H7 (cell line): ENCODE results near the gene ADORA2A. TPM values are rescaled to one million over a fixed set of nuclear protein-coding genes. Genes with fewer than 3 reads are reported as not detected.

Source experiments
- DNase-seq: peaks from one replicate; pipeline ENCODE4 v3.0.0; 2012
- H3K27me3 ChIP-seq: 2 replicates; pipeline ENCODE4 v1.6.0; 2011; ENCODE audit warnings: mild to moderate bottlenecking, low read length; ENCODE audit not compliant: control insufficient read depth, insufficient read depth
- H3K36me3 ChIP-seq: replicated peaks from 2 replicates; pipeline ENCODE4 v1.5.1; 2011; ENCODE audit warnings: low read length; ENCODE audit not compliant: control insufficient read depth, insufficient read depth
- H3K4me3 ChIP-seq: 2 replicates; pipeline ENCODE4 v1.5.1; 2011; ENCODE audit warnings: low read depth, mild to moderate bottlenecking, control low read depth, low read length, moderate library complexity; ENCODE audit not compliant: insufficient read depth
- total RNA-seq: library from RNA; depleted of rRNA; stranded (reverse); fragments of >200 nt; shearing (Covaris generic); gene quantifications from 2 replicates; pipeline ENCODE4 v1.2.3, GENCODE V29; 2014

ADORA2A gene
- total RNA-seq, 1 experiment from 2014 or later, result 4.0 TPM

DNA sequence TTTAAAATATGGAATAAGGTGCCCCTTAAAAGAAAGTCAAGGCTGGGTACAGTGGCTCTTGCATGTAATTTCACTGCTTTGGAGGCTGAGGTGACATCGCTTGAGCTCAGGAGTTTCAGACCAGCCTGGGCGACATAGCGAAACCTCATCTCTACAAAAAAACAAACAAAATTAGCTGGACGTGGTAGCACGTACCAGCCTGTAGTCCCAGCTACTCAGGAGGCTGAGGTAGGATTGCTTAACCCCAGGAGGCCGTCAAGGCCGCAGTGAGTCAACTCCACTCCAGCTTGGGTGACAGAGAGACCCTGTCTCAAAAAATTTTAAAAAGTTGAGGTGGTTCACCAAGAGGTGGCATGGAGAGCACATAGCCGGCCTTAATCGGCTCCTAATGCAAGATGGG, 17.7 kb upstream of the ADORA2A start:
- H3K27me3 ChIP-seq, result no peaks in the 10 kb centered on the region
- DNase-seq, result no peak
- no peak overlapping the region for H3K4me3 ChIP-seq
- H3K36me3 ChIP-seq, result peaks cover under 1% of the 10 kb centered on the region

DNA sequence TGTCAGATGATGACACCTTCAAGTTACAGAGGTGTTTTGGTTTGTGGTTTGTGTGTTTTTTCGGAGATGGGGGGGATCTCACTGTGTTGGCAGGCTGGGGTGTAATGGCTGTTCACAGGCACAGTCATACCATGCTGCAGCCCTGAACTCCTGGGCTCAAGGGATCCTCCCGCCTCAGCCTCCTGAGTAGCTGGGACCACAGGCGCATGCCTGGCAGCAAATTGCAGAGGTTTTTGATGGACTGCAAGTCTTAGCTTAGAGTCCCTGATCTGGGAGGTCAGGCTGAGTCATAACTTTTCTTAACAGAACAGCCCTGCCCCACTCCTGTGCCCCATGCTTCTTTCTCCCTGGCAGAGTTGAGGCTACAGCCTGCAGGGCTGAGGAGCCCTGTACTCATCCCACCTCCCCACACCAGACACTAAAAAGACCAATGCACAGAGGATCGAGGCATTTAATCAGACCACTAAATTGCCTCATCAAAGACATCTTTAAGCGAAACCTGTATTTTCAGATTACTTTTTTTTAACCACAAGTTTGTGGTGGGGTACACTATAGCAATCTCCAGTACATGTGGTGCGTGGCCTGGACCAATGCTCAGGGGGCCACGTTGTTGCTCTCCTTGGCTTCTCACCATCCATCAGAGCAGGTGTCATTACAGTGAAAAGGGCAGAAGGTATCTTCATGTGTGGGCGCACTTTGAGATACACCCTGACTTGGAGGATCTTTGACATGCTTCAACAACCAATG, 17.1 kb upstream of the ADORA2A start:
- Histone ChIP-seq H3K27me3 (no peaks in the 10 kb centered on the region), H3K36me3 (peaks cover 2% of the 10 kb centered on the region; the same call in 1 of the 2 replicates), H3K4me3 (no peak overlapping the region)
- DNase-seq, result peak; percentile 25

DNA sequence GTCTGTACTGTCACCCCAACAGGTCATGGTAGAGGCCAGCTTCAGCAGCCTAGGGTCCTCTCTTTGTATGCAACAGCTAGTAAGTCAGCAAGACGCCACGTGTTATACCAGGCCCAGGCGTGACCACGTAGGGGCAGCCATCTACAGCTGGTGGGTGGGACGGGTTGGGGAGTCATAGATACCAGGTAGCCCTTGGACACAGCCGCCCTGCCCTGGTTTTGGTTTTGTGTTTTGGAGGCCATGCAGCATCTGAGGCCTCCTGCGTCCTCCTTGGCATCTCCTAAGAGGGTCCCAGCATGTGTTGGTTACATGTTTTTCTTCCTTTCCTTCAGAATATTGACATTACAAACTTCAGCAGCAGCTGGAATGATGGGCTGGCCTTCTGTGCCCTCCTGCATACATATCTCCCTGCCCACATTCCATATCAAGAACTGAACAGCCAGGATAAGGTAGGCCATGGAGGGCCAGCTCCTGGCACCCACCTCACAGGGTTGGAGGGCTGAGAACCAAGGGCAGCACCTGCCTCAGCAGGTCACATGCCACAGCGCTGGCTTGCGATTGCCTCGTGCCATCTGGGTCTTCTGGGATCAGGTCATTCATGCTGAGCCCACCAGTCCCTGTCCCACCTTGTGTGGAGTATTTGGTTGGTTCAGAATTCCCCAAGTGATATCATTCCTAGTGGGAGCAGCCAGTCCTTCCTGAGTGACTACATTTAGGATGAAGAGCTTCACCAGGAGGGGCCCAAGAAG, 16.0 kb upstream of the ADORA2A start:
- H3K27me3 ChIP-seq, result no peaks in the 10 kb centered on the region
- DNase-seq, result peak; percentile 33
- no peak overlapping the region for H3K4me3 ChIP-seq
- H3K36me3 ChIP-seq, result peaks cover 3% of the 10 kb centered on the region; the same call in 1 of the 2 replicates

DNA sequence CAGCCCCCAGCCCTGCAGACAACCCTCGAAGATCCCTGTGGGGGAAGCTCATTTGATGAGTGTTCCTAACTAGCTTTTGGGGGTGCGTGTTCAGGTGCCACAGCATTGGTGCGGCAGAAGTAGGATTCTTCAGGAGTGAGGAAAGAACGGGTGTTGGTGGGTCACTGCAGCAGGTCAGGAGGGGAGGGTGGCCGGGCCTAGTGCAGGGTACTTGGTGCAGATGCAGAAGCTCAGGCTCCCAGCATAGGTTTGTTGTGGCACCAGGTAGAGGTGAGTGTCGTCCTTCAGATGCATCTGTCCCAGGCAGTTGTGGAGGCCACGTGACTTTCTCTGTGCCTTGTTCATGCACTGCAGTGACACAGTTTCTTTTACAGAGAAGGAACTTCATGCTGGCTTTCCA, 15.1 kb upstream of the ADORA2A start:
- H3K36me3 ChIP-seq, result peaks cover 3% of the 10 kb centered on the region; the same call in 1 of the 2 replicates
- no peak for DNase-seq
- no peaks in the 10 kb centered on the region for H3K27me3 ChIP-seq
- no peak overlapping the region for H3K4me3 ChIP-seq

DNA sequence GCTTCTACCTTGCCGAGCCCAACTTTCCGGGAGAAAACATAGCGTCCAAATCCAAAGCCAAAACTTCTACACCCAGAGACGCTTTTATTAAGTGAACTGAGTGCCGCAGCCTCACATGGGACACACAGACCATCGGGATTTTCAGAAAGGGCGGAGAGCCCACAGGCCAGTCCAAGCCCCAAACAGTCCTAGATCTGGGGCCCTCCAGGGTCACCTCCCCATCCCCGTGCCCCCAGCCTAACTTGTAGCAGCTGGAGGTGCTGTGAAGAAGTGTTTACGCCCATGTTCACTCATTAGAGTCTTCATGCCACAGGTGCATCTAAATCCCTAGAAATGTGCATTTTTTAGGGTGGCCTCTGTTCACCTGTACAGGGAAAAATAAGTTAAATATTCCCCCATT, 14.1 kb upstream of the ADORA2A start:
- H3K27me3 ChIP-seq, result no peaks in the 10 kb centered on the region
- no peak overlapping the region for H3K4me3 ChIP-seq
- peak; percentile 30 for DNase-seq
- peaks cover 3% of the 10 kb centered on the region; the same call in 1 of the 2 replicates for H3K36me3 ChIP-seq

DNA sequence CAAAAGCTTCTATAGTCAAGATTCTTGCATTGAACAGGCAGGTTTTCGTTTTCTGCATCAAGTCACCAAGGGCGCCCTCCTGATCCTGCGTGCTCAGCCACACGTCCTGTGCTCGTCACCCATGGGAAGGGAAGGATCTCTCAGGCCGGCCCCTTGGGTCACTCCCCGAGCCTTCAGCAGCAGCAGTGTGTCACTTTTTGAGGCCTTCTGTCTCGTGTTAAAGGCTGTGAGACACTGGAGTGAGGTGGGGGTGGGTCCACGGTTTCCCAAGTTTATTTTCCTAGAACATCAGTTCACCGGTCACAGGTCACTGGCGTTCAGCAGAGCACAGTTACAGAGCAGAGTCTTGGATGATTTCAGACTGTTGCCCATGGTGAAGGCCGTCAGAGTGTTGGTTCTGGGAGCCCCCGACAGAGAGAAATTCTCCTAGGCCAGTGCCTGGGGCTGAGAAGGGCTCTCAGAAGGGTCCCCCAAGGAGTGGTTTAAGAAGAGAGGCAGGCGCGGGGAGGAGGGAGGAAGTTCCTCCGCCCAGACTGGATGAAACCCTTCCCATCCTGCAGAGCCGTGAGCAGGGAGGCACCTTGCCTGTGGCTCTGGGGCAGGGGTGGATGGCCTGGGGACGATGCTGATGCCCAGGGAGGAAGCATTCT, 13.5 kb upstream of the ADORA2A start:
- DNase-seq, result peak; percentile 29
- Histone ChIP-seq H3K27me3 (no peaks in the 10 kb centered on the region), H3K36me3 (peaks cover 3% of the 10 kb centered on the region; the same call in 1 of the 2 replicates), H3K4me3 (no peak overlapping the region)

DNA sequence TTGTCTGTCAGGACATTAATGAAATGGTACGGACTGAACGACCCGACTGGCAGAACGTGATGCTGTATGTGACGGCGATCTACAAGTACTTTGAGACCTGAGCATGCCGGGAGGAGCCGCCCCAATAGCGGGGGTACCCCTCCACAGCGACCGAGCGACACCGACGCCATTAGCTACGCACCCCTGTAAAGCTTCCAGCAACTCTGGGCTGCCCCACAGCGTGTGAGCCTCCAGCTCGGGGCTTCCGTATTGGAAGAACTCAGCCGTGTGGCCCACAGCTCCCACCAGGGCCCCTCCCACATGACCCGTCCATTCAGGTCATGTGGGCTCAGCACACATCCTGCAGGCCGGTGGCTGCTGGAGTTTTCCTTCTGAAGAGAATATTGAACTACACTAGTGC, 12.9 kb upstream of the ADORA2A start:
- Histone ChIP-seq H3K27me3 (no peaks in the 10 kb centered on the region), H3K36me3 (peaks cover 3% of the 10 kb centered on the region; the same call in 1 of the 2 replicates), H3K4me3 (no peak overlapping the region)
- peak; percentile 38 for DNase-seq

DNA sequence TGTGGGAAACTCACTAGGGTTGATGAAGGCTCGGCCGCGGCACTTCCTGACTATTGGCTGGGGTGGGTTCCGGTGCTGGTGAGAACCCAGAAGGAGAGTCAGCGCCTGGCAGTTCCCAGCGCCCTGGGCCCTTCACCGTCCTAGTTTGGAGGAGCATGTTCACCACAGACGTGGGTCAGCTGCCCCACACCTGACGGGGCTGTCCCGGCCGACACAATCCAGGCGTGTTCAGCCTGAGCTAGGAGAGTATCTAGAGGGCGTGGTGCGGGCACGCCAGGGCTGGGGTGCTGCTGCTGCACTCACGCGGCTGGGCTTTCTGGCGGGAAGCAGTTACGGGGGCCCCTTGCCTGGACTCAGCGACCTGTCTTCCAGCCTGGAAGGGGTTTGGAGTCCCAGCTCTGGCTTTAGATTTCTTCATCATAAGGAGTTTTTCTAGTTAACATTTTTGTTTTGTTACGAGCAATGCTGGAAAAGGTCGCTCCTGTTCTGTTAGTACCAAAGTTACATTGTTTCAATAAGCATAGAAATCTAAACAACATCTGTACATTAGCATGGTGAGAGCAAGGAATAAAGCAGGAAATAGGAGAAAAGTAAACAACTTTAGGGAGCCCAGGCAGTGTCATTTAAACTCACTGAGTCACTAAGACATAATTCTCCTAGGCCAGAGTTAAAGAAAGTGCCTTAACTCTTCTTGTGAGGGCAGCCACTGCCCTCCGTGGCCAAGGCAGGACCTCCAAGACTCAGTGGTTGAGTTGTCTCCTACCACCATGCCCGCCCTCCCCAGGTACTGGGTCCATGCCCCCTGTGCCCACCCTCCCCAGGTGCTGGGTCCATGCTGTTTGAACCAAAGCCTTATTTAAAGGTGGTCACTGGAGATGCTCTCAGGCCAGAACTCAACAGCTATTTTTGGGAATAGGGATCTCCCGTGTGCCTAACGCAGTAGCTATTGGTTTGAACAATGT, 12.1 kb upstream of the ADORA2A start:
- peaks cover 3% of the 10 kb centered on the region; the same call in 1 of the 2 replicates for H3K36me3 ChIP-seq
- peak; percentile 38 for DNase-seq

DNA sequence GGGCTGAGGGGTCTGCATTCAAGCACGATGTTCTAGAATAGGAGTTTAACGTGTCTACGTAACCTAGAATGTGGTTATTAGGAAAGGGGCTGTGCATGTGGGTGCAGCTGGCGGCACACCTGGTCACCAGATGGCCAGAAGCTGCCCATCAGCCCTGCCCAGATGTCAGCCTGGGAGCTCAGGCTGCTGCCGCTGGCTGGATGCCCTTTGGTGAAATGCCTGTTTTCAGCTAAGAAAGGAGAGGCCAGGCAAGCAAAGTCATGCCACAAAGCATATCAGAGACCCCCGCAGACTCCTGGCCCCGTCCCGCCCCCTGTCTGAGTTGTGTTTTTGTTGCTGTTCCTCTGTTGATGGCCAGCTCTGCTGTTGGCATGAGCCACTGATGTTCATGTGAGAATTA, 11.3 kb upstream of the ADORA2A start:
- Histone ChIP-seq H3K27me3 (no peaks in the 10 kb centered on the region), H3K36me3 (peaks cover 3% of the 10 kb centered on the region; the same call in 1 of the 2 replicates), H3K4me3 (no peak overlapping the region)
- DNase-seq, result no peak

More for the DNA sequence above, 12.1 kb upstream of the ADORA2A start:
- no peak overlapping the region for H3K4me3 ChIP-seq
- H3K27me3 ChIP-seq, result no peaks in the 10 kb centered on the region

DNA sequence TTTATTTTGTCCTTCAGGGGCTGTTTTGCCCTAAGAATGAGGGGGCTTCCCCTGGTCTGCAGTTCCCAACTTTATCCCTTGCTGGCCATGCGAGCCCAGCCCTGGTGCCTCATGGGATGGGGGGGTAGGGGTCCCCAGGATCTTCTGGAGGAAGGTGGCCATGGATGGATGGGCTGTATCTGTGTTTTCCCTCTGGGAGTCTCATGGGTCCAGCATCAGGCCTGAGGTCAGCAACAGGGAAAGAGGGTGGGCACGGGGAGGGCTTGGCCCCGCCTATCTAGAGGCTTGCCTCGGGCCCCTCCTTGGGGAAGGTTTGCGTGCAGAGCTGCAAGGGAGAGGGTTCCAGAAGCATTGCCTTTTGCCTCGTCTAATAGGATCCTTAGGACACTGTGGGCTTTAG, 10.8 kb upstream of the ADORA2A start:
- DNase-seq, result peak; percentile 37
- Histone ChIP-seq H3K36me3 (peaks cover 3% of the 10 kb centered on the region; the same call in 1 of the 2 replicates), H3K27me3 (no peaks in the 10 kb centered on the region), H3K4me3 (no peak overlapping the region)

DNA sequence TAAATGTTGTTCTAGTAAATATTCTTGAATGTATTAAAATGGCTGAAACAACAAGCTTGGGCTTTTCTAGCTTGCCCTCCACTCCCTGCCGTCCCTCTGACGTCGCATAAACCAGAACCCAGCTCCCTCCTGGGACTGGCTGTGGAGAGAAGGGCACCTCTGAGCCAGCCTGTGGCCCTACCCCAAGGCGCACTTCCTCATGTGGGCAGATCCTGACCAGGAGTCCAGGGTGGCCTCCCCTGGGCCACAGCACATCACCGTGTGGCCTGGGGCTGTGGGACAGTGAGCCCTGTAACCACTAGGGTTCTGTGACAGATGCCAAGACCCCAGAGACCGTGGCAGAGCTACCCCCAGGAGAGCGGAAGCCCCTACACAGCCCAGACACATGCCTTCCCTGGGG, 10.2 kb upstream of the ADORA2A start:
- H3K4me3 ChIP-seq, result no peak overlapping the region
- peaks cover 3% of the 10 kb centered on the region; the same call in 1 of the 2 replicates for H3K36me3 ChIP-seq
- DNase-seq, result peak; percentile 37
- H3K27me3 ChIP-seq, result no peaks in the 10 kb centered on the region

DNA sequence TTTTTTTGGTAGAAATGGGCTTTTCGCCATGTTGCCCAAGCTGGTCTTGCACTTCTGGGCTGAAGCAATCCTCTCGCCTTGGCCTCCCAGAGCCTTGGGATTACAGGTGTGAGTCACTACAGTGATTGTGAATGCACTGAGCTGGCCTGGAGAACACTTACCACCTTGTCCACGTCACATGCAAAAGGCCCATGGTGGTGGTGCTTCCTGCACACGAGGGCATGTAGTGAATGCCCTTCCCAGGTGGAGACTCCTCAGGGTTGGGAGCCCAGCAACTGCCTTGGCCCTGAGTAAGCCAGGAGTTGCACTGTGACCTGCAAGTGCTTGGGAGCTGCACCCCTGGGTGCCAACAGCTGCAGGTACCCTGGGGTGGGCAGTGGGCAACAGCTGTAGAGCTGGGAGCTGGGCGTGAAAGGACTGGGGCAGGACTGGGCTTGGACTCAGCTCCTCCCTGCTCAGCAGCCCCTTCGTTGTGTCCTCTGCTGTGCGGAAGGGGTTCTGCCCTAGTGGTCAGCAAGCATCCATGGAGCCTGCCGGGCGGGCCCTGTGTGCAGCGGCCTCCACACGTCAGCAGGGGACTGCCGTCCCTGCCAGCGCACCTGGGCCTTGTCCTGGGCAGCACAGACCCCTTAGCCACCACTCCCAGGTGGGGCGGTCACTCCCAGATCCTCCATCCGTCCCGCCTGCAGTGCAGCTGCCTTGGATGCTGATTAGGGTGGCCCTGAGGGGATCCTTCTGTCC, 9.3 kb upstream of the ADORA2A start:
- H3K27me3 ChIP-seq, result no peaks in the 10 kb centered on the region
- no peak for DNase-seq

DNA sequence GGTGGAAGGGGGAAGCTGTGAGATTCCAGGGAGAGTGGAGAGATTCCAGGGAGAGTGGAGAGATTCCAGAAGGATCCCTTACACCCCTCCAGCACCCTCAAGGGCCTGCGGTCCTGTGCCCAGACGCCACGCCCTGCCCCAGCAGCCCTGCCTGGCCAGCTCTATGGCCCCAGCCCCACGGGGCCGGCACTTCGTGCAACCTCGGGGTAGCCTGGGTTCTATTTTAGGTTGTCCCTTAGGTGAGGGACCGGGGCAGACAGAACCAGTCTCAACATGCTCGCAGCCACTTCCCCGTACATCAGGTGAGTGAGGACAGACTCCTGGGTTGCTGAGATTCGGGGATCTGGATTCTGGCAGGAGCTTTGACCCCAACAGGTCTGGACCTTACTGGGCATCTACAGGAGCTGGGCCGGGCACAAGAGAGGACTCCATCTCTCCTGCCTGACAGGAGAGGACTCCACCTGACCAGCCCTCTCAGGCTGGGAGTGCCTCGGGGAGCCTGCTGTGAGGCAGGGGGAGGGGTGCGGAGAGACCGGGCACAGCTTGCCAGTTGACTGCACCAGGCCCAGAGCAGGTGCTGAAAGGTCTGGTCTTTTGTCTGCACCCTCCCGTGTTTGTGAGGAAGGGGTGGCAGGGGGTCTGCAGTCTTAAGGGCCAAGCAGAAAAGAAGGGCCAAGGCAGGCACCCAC, 8.5 kb upstream of the ADORA2A start:
- peak; percentile 80 for DNase-seq
- H3K27me3 ChIP-seq, result peaks cover under 1% of the 10 kb centered on the region
- peaks cover 3% of the 10 kb centered on the region; the same call in 1 of the 2 replicates for H3K36me3 ChIP-seq
- no peak overlapping the region for H3K4me3 ChIP-seq

More for the DNA sequence above, 9.3 kb upstream of the ADORA2A start:
- Histone ChIP-seq H3K36me3 (peaks cover 3% of the 10 kb centered on the region; the same call in 1 of the 2 replicates), H3K4me3 (no peak overlapping the region)
